K562 (cell line): ENCODE data around the gene GAL3ST1.

Source experiments
- CTCF ChIP-seq, 3 experiments: IDR thresholded peaks in 2 of 3; conservative IDR thresholded peaks in 1 of 3; 2 replicates each; pipeline ENCODE4 v1.5.1; 2011 to 2012; ENCODE audit warnings: low read length in 3 of 3, mild to moderate bottlenecking in 3 of 3, control low read depth in 2 of 3, improper control_type of control experiment in 1 of 3, inconsistent platforms in 1 of 3, low read depth in 1 of 3, mixed read lengths in 1 of 3, moderate library complexity in 1 of 3; ENCODE audit not compliant: insufficient read depth in 2 of 3
- NFYB ChIP-seq: IDR thresholded peaks from 2 replicates; pipeline ENCODE4 v1.6.1; 2011; ENCODE audit warnings: mild to moderate bottlenecking, moderate library complexity; ENCODE audit not compliant: insufficient read length; ENCODE audit errors: extremely low read depth
- NRF1 ChIP-seq, 2 experiments: fragments of 450-650 bp; IDR thresholded peaks in 1 of 2; conservative IDR thresholded peaks in 1 of 2; 2 replicates each; pipeline ENCODE4 v1.6.1; 2014; ENCODE audit warnings: mild to moderate bottlenecking in 2 of 2
- SAFB2 ChIP-seq: fragments of 200-400 bp; formaldehyde crosslinking; IDR thresholded peaks from 2 replicates; pipeline ENCODE4 v1.6.1; 2018; ENCODE audit warnings: borderline replicate concordance, low read length, low read depth, moderate library complexity; ENCODE audit not compliant: severe bottlenecking
- SP1 ChIP-seq: sonication (generic); formaldehyde crosslinking; IDR thresholded peaks from 2 replicates; pipeline ENCODE4 v1.8.1; 2022; ENCODE audit warnings: mild to moderate bottlenecking, missing genetic modification reagents
- ZNF280A ChIP-seq: fragments of 450-650 bp; IDR thresholded peaks from 2 replicates; pipeline ENCODE4 v1.6.1; 2018; ENCODE audit warnings: mild to moderate bottlenecking, low read depth; ENCODE audit not compliant: partially characterized antibody
- TF ChIP-seq, protein P1 (sequence below): sonication (generic); IDR thresholded peaks from 2 replicates; pipeline ENCODE4 v1.6.1; 2016
- TF ChIP-seq, protein P2 (sequence below): sonication (generic); formaldehyde crosslinking; IDR thresholded peaks from 2 replicates; pipeline ENCODE4 v1.9.0; 2022; ENCODE audit warnings: mild to moderate bottlenecking, missing genetic modification reagents
- TF ChIP-seq, protein P3 (sequence below): sonication (generic); formaldehyde crosslinking; IDR thresholded peaks from 2 replicates; pipeline ENCODE4 v1.8.1; 2023; ENCODE audit warnings: mild to moderate bottlenecking, missing genetic modification reagents

DNA sequence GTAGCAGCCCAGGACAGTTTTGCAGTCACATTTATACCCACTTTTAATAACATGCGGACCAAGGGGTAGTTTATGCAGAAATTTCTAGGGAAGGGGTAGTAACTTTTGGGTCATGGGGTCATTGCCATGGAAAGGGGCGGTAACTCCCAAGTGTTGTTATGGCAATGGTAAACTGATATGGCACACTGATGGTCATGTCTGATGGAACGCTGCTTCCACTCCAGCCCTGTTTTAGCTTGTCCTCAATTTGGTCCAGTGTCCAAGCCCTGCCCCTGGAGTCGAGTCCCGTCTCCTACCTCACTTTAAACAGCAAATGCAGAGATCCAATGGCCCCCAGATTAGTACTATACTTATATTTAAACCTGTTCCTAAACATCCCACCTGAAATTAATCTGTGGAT, 57.7 kb downstream of the GAL3ST1 start:
- TF ChIP-seq SAFB2: no peak
- no peak for TF ChIP-seq ZNF280A
- no peak for TF ChIP-seq SP1
- TF ChIP-seq, protein P1, sequence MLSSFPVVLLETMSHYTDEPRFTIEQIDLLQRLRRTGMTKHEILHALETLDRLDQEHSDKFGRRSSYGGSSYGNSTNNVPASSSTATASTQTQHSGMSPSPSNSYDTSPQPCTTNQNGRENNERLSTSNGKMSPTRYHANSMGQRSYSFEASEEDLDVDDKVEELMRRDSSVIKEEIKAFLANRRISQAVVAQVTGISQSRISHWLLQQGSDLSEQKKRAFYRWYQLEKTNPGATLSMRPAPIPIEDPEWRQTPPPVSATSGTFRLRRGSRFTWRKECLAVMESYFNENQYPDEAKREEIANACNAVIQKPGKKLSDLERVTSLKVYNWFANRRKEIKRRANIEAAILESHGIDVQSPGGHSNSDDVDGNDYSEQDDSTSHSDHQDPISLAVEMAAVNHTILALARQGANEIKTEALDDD: no peak
- no peak for TF ChIP-seq NFYB
- TF ChIP-seq CTCF (IDR thresholded peaks at IDR 0.05 in 2 of 3, conservative IDR thresholded peaks at IDR 0.05 in 1 of 3; ENCODE audit: insufficient read depth in 2 of 3, low read depth in 1 of 3, low read length in 3 of 3): no peak
- TF ChIP-seq, protein P2, sequence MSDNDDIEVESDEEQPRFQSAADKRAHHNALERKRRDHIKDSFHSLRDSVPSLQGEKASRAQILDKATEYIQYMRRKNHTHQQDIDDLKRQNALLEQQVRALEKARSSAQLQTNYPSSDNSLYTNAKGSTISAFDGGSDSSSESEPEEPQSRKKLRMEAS (CRISPR knock-in tag): no peak
- no peak for TF ChIP-seq NRF1 (conservative IDR thresholded peaks at IDR 0.05 in 1 of 2, IDR thresholded peaks at IDR 0.05 in 1 of 2)
- TF ChIP-seq, protein P3, sequence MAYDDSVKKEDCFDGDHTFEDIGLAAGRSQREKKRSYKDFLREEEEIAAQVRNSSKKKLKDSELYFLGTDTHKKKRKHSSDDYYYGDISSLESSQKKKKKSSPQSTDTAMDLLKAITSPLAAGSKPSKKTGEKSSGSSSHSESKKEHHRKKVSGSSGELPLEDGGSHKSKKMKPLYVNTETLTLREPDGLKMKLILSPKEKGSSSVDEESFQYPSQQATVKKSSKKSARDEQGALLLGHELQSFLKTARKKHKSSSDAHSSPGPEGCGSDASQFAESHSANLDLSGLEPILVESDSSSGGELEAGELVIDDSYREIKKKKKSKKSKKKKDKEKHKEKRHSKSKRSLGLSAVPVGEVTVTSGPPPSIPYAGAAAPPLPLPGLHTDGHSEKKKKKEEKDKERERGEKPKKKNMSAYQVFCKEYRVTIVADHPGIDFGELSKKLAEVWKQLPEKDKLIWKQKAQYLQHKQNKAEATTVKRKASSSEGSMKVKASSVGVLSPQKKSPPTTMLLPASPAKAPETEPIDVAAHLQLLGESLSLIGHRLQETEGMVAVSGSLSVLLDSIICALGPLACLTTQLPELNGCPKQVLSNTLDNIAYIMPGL (CRISPR knock-in tag): no peak
